K562 (cell line): ENCODE results near the gene NPDC1. TPM values are rescaled to one million over a fixed set of nuclear protein-coding genes. Genes with fewer than 3 reads are reported as not detected.

Experiments
- ATAC-seq: fragments of 200-7000 bp; cut with Tn5 transposase; 3 replicates; pipeline ENCODE4 v1.9.1; 2020; ENCODE audit warnings: moderate library complexity
- BruUV-seq: library from RNA; stranded (reverse); fragments of 400-500 nt; replicated peaks from 2 replicates; lab custom pipeline; 2021; lab: Mats Ljungman, UMichigan
- CTCF ChIA-PET: fragments of 300-600 bp; formaldehyde crosslinking; extraction: SDS; loops from one replicate; lab custom pipeline; 2021; ENCODE audit warnings: low intra/inter-chr PET ratio; lab: Yijun Ruan, JAX
- POLR2A ChIA-PET: fragments of 300-600, 350-650 bp; sonication (Branson Sonifier 250); formaldehyde crosslinking; extraction: SDS; loops from one replicate; lab custom pipeline; 2021; ENCODE audit warnings: antibody characterized with exemption, inconsistent platforms; lab: Yijun Ruan, JAX
- DNase-seq, 4 experiments: peaks; one replicate each; pipeline versions ENCODE4 v3.0.0 to v3.0.0-alpha.2; 2011 to 2018; ENCODE audit warnings: low spot score in 3 of 4, mixed read lengths in 3 of 4; ENCODE audit errors: extremely low read depth in 1 of 4
- FAIRE-seq: peaks from 2 replicates; lab custom pipeline; 2011; peaks lifted over from hg19 to GRCh38; lab: Jason Lieb, UNC
- H2AFZ ChIP-seq: 2 replicates; pipeline ENCODE4 v1.6.0; 2011; ENCODE audit warnings: low read depth, low read length, control low read depth, inconsistent platforms
- H3K27ac ChIP-seq: fragments of 200-600 bp; 3 replicates; pipeline ENCODE4 v1.8.0; 2011; ENCODE audit warnings: low read depth, mild to moderate bottlenecking, control low read depth, inconsistent platforms, low read length, moderate library complexity, mixed read lengths; ENCODE audit errors: extremely low read depth
- H3K27me3 ChIP-seq, 2 experiments: fragments of 300-600 bp in 1 of 2; 2 replicates in 1 of 2; 3 replicates in 1 of 2; pipeline versions ENCODE4 v1.6.0 to v1.8.0; 2011; ENCODE audit warnings: inconsistent platforms in 2 of 2, low read length in 2 of 2, mild to moderate bottlenecking in 1 of 2, mixed read lengths in 1 of 2, moderate library complexity in 1 of 2; ENCODE audit not compliant: control insufficient read depth in 2 of 2, insufficient read depth in 2 of 2
- H3K36me3 ChIP-seq: fragments of 300-600 bp; 3 replicates; pipeline ENCODE4 v1.8.0; 2011; ENCODE audit warnings: mild to moderate bottlenecking, low read length, inconsistent platforms; ENCODE audit not compliant: control insufficient read depth, insufficient read depth
- H3K4me1 ChIP-seq, 2 experiments: fragments of 200-600 bp in 1 of 2; replicated peaks in 1 of 2; 2 replicates in 1 of 2; 3 replicates in 1 of 2; pipeline versions ENCODE4 v1.5.1 to v1.8.0; 2011; ENCODE audit warnings: inconsistent platforms in 2 of 2, low read length in 2 of 2, mild to moderate bottlenecking in 1 of 2, mixed read lengths in 1 of 2, moderate library complexity in 1 of 2; ENCODE audit not compliant: control insufficient read depth in 2 of 2, insufficient read depth in 2 of 2
- H3K4me2 ChIP-seq: 2 replicates; pipeline ENCODE4 v1.6.1; 2011; ENCODE audit warnings: low read length, control low read depth, inconsistent platforms, mixed read lengths; ENCODE audit not compliant: insufficient read depth
- H3K4me3 ChIP-seq: fragments of 200-600 bp; sonication (generic), shearing (Covaris generic); 2 replicates; pipeline ENCODE4 v1.5.1; 2016; ENCODE audit warnings: control low read depth, inconsistent platforms
- H3K79me2 ChIP-seq: fragments of 200-600 bp; 3 replicates; pipeline ENCODE4 v1.8.0; 2011; ENCODE audit warnings: low read length, inconsistent platforms; ENCODE audit not compliant: control insufficient read depth, insufficient read depth
- H3K9ac ChIP-seq, 2 experiments: 2 replicates each; pipeline versions ENCODE4 v1.6.0 to v1.6.1; 2011; ENCODE audit warnings: low read depth in 2 of 2, low read length in 2 of 2, control low read depth in 1 of 2, inconsistent platforms in 1 of 2, mild to moderate bottlenecking in 1 of 2, mixed read lengths in 1 of 2; ENCODE audit not compliant: insufficient read depth in 1 of 2
- H3K9me1 ChIP-seq: one replicate; pipeline ENCODE4 v1.6.0; 2011; ENCODE audit warnings: inconsistent platforms, mild to moderate bottlenecking, low read length, moderate library complexity; ENCODE audit not compliant: control insufficient read depth, insufficient read depth
- H3K9me3 ChIP-seq: replicated peaks from 2 replicates; pipeline ENCODE4 v1.5.1; 2011; ENCODE audit warnings: low read depth, low read length, inconsistent platforms; ENCODE audit not compliant: control insufficient read depth, insufficient read depth
- H4K20me1 ChIP-seq: replicated peaks from 2 replicates; pipeline ENCODE4 v1.6.1; 2011; ENCODE audit warnings: low read length, inconsistent platforms, mixed read lengths; ENCODE audit not compliant: control insufficient read depth, insufficient read depth
- EGR1 ChIP-seq: fragments of 450-650 bp; conservative IDR thresholded peaks from 2 replicates; pipeline ENCODE4 v1.6.1; 2017; ENCODE audit warnings: mild to moderate bottlenecking
- HDAC6 ChIP-seq: IDR thresholded peaks from 2 replicates; pipeline ENCODE4 v1.6.1; 2012; ENCODE audit warnings: low read depth, mild to moderate bottlenecking, control low read depth, inconsistent platforms, low read length, moderate library complexity
- HMGN3 ChIP-seq: IDR thresholded peaks from 2 replicates; pipeline ENCODE4 v1.6.1; 2011; ENCODE audit warnings: borderline replicate concordance, low read depth, mild to moderate bottlenecking, mixed read lengths, low read length; ENCODE audit not compliant: insufficient read length; ENCODE audit errors: extremely low read depth
- HNRNPL ChIP-seq: fragments of 200-400 bp; formaldehyde crosslinking; IDR thresholded peaks from 2 replicates; pipeline ENCODE4 v1.6.1; 2017; ENCODE audit warnings: low read depth, mild to moderate bottlenecking, low read length
- WGBS: fragments of 100-300 bp; shearing (Covaris generic); methylation state at CpG from one replicate; pipeline ENCODE4 v1.1.6; 2016; ENCODE audit warnings: low coverage, mixed read lengths; ENCODE audit not compliant: insufficient coverage; ENCODE audit errors: missing lambda C conversion rate; 5-methylcytosine and 5-hydroxymethylcytosine counted together
- in situ Hi-C: fragments of 300-500 bp; cut with MboI; formaldehyde crosslinking; loops from 4 replicates; pipeline ENCODE4 v1.15.0; 2018; ENCODE audit warnings: inconsistent platforms, mixed read lengths
- intact Hi-C: fragments of 100-400 bp; cut with micrococcal nuclease; formaldehyde crosslinking; loops from 2 replicates; pipeline ENCODE4 v1.14.2; 2022
- polyA plus RNA-seq, 8 experiments: library from polyadenylated mRNA; depleted of rRNA in 4 of 8; stranded (reverse) in 5 of 8; unstranded in 3 of 8; fragments of >200 nt; fragmentation: Nextera tagmentation in 2 of 8; fragmentation: Illumina TruSeq in 1 of 8; extraction: Ambion mirVana in 2 of 8; extraction: Trizol in 1 of 8; gene quantifications; 2 replicates each; pipeline versions ENCODE4 v1.2.1 to v1.2.3, GENCODE V29; 2011 to 2014; ENCODE audit warnings: inconsistent platforms in 1 of 8, missing spikeins in 1 of 8
- total RNA-seq, 7 experiments: library from RNA; depleted of rRNA in 6 of 7; stranded (reverse); fragments of >200 nt in 6 of 7; fragmentation: Illumina TruSeq in 2 of 7; extraction: Trizol in 2 of 7; gene quantifications; 2 replicates each; pipeline versions ENCODE4 v1.2.1 to v1.2.3, GENCODE V29; 2011 to 2021; ENCODE audit warnings: low replicate concordance in 1 of 7
- TF ChIP-seq, protein P1 (sequence below): sonication (generic); formaldehyde crosslinking; IDR thresholded peaks from 2 replicates; pipeline ENCODE4 v1.8.1; 2023; ENCODE audit warnings: mild to moderate bottlenecking, missing genetic modification reagents

Gene NPDC1
- total and polyA plus RNA-seq, 9 of the 15 experiments (the other 6 are each of a cell fraction or from before 2014, with no cell fraction given), result 0.06 to 2.1 (median 0.53) TPM; not detected in 3

DNA sequence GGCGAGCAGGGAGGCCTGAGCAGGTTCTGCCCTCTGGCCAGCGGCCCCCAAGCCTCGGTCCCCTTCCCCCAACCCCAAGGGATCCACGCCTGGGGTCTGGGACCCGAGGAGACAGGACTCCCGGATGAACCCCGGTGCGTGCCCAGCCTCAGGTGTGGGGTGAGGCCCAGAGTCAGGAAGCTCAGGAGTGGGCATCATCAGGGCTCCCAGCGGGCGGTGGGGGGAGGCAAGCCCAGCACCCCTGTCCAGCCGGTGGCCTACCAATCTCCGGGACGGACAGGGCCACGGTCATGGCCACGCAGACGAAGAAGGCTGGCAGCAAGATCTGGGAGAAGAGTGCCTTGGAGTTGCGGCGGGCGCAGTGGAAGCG, 32.4 kb downstream of the NPDC1 start:
- peak overlapping the region in 1 of 2 experiments; percentile 68; a peak in 2 of 4 replicates for H3K9ac ChIP-seq
- no peak overlapping the region for H3K4me2 ChIP-seq
- ChIA-PET CTCF (no interaction called here), POLR2A (interaction anchor here (1.1 kb wide), 1 partner anchor 21 kb away, joined by 3 read pairs; no protein-coding TSS in a partner anchor)
- DNase-seq (no peak), ATAC-seq (no peak; the same call in 2 of the 3 replicates), FAIRE-seq (no peak)
- H3K27me3 ChIP-seq, result no peaks in the 10 kb centered on the region
- no peak overlapping the region for H3K4me3 ChIP-seq
- H3K79me2 ChIP-seq, result no peaks in the 10 kb centered on the region
- H3K9me3 ChIP-seq, result no peaks in the 10 kb centered on the region
- in situ Hi-C loops (no loop called here), intact Hi-C loops (no loop called here)
- H2AFZ ChIP-seq, result no peak overlapping the region
- H3K9me1 ChIP-seq, result no peaks in the 10 kb centered on the region
- TF ChIP-seq EGR1, result no peak
- TF ChIP-seq, protein P1, sequence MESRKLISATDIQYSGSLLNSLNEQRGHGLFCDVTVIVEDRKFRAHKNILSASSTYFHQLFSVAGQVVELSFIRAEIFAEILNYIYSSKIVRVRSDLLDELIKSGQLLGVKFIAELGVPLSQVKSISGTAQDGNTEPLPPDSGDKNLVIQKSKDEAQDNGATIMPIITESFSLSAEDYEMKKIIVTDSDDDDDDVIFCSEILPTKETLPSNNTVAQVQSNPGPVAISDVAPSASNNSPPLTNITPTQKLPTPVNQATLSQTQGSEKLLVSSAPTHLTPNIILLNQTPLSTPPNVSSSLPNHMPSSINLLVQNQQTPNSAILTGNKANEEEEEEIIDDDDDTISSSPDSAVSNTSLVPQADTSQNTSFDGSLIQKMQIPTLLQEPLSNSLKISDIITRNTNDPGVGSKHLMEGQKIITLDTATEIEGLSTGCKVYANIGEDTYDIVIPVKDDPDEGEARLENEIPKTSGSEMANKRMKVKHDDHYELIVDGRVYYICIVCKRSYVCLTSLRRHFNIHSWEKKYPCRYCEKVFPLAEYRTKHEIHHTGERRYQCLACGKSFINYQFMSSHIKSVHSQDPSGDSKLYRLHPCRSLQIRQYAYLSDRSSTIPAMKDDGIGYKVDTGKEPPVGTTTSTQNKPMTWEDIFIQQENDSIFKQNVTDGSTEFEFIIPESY (CRISPR knock-in tag), result peak; percentile 41; the same call in 1 of the 2 replicates
- TF ChIP-seq HDAC6, result no peak
- TF ChIP-seq HMGN3, result peak; percentile 34
- TF ChIP-seq HNRNPL, result 0 out of 2 replicates have a peak, but pooled peaks have one; percentile 26
- H3K4me1 ChIP-seq, result peaks cover 0 to 66% of the 10 kb centered on the region in 2 experiments; a peak in 2 of 5 replicates
- no peak overlapping the region for H3K27ac ChIP-seq
- no peaks in the 10 kb centered on the region for H3K36me3 ChIP-seq
- BruUV-seq, result no TSS peak
- 81% methylated on average over 14 of the region's 20 CpGs for WGBS
- no peaks in the 10 kb centered on the region for H4K20me1 ChIP-seq
